Esophagus muscularis mucosa (tissue), 4 donors: ENCODE measurements around the gene HIBADH. TPM values are rescaled to one million over a fixed set of nuclear protein-coding genes. Genes with fewer than 3 reads are reported as not detected.

Experiments
- DNase-seq: peaks from one replicate; pipeline ENCODE4 v3.0.0-alpha.2; 2017; ENCODE audit errors: extremely low spot score
- H3K27ac ChIP-seq, 4 donors: fragments of 200-600 bp; sonication (generic); replicated peaks in 1 of 4; 1 replicate in 3 of 4; 2 replicates in 1 of 4; pipeline ENCODE4 v1.5.1; 2016 to 2019; ENCODE audit warnings: mild to moderate bottlenecking in 1 of 4
- H3K27me3 ChIP-seq, 4 donors: fragments of 200-600 bp; sonication (generic); one replicate each; pipeline versions ENCODE4 v1.5.1 to v1.6.0; 2016 to 2019
- H3K36me3 ChIP-seq, 4 donors: fragments of 200-600 bp; sonication (generic); one replicate each; pipeline ENCODE4 v1.5.1; 2016 to 2019
- H3K4me1 ChIP-seq, 4 donors: fragments of 200-600 bp; sonication (generic); one replicate each; pipeline ENCODE4 v1.5.1; 2016 to 2019
- H3K4me3 ChIP-seq, 4 donors: fragments of 200-600 bp; sonication (generic); 1 replicate in 2 of 4; 2 replicates in 2 of 4; pipeline ENCODE4 v1.5.1; 2016 to 2019; ENCODE audit warnings: mild to moderate bottlenecking in 4 of 4, moderate library complexity in 1 of 4
- H3K9me3 ChIP-seq, 4 donors: fragments of 200-600 bp; sonication (generic); 1 replicate in 3 of 4; 2 replicates in 1 of 4; pipeline ENCODE4 v1.5.1; 2016 to 2019
- EP300 ChIP-seq: sonication (generic); formaldehyde crosslinking; IDR thresholded peaks from one replicate; pipeline ENCODE4 v1.6.1; 2017; ENCODE audit warnings: antibody characterized with exemption
- POLR2A ChIP-seq: fragments of 450-650 bp; IDR thresholded peaks from one replicate; pipeline ENCODE4 v1.6.1; 2017; ENCODE audit warnings: antibody characterized with exemption, moderate library complexity, mild to moderate bottlenecking, low read depth
- POLR2AphosphoS5 ChIP-seq, 2 donors: sonication (generic); formaldehyde crosslinking; IDR thresholded peaks; one replicate each; pipeline ENCODE4 v1.6.1; 2017; ENCODE audit warnings: antibody characterized with exemption in 2 of 2
- WGBS: methylation state at CpG from one replicate; pipeline ENCODE4 v1.1.5; 2018; 5-methylcytosine and 5-hydroxymethylcytosine counted together
- intact Hi-C: fragments of 100-400 bp; cut with DNase I; formaldehyde crosslinking; loops from one replicate; pipeline ENCODE4 v1.15.1; 2023
- total RNA-seq, 4 donors: library from RNA; depleted of rRNA; stranded (reverse); fragments of >200 nt; gene quantifications; one replicate each; pipeline versions ENCODE4 v1.1.0 to v1.2.1, GENCODE V29; 2016
- TF ChIP-seq, protein P1 (sequence below), 3 experiments: fragments of 200-600 bp in 2 of 3; fragments of 450-650 bp in 1 of 3; sonication (generic) in 2 of 3; IDR thresholded peaks; one replicate each; pipeline ENCODE4 v1.5.1; 2017 to 2019; ENCODE audit warnings: antibody characterized with exemption in 3 of 3, mild to moderate bottlenecking in 2 of 3, moderate library complexity in 1 of 3

Gene HIBADH
- total RNA-seq, 4 donors from 2014 or later = 45.4 to 66.0 (median 52.3) TPM

DNA sequence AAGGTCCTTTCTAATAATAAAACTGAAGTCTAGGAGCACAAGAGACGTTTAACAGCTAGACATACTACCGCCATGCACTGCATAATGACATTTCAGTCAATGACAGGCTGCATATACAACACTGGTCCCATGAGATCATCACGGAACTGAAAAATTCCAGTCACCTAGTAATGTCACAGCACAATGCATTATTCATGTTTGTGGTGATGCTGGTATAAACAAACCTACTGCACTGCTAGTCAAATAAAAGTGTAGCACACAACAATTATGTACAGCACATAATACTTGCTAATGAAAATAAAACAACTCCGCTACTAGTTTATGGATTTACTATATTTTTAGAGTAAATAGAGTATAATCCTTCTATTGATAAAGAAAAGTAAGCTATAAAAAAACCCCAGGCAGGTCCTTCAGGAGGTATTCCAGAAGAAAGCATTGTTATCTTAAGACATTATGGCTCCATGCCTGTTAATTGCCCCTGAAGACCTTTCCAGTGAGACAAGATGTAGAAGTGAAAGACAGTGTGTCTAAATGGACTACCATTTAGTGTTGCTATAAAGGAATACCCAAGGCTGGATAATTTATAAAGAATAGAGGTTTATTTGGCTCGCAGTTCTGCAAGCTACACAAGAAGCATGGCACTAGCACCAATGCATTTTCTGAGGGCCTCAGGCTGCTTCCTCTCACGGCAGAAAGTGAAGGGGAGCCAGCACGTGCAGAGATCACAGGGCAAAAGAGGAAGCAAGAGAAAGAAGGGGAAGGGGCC is 47.1 kb downstream of the HIBADH start:
- 89% methylated on average over 7 of the region's 7 CpGs for WGBS
- DNase-seq = no peak
- Histone ChIP-seq H3K4me1 (no peaks in the 10 kb centered on the region), H3K36me3 (peaks cover 0 to 20% (median 10%) of the 10 kb centered on the region in 4 donors), H3K4me3 (no peak overlapping the region), H3K27me3 (no peaks in the 10 kb centered on the region), H3K9me3 (peaks cover 0 to 21% (median 20%) of the 10 kb centered on the region in 4 donors), H3K27ac (no peak overlapping the region)
- intact Hi-C loops = no loop called here
- no peak for TF ChIP-seq POLR2AphosphoS5 (IDR thresholded peaks at IDR 0.05)
- TF ChIP-seq, protein P1, sequence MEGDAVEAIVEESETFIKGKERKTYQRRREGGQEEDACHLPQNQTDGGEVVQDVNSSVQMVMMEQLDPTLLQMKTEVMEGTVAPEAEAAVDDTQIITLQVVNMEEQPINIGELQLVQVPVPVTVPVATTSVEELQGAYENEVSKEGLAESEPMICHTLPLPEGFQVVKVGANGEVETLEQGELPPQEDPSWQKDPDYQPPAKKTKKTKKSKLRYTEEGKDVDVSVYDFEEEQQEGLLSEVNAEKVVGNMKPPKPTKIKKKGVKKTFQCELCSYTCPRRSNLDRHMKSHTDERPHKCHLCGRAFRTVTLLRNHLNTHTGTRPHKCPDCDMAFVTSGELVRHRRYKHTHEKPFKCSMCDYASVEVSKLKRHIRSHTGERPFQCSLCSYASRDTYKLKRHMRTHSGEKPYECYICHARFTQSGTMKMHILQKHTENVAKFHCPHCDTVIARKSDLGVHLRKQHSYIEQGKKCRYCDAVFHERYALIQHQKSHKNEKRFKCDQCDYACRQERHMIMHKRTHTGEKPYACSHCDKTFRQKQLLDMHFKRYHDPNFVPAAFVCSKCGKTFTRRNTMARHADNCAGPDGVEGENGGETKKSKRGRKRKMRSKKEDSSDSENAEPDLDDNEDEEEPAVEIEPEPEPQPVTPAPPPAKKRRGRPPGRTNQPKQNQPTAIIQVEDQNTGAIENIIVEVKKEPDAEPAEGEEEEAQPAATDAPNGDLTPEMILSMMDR (IDR thresholded peaks at IDR 0.05) = no peak
- no peak for TF ChIP-seq POLR2A
- no peak for TF ChIP-seq EP300

DNA sequence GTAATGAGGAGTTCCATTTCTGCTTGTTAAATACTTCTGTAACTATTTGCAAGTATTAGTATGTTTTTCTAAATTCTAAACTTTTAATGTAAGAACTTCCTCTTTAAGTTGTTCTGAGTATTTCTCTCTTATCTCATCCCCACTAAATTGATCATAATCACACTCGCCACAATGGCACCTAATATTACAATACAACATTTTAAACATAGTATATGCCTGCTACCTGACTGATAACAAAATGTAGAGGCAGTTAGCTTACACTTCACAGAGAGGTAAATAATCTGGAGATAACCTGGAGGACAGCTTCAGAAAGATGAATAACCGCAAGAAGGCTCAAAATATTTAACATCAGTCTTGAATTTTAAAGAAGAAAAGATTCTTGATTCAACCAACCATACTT is 48.6 kb downstream of the HIBADH start:
- H3K27ac ChIP-seq = no peak overlapping the region
- no peak for TF ChIP-seq POLR2A
- TF ChIP-seq POLR2AphosphoS5 (IDR thresholded peaks at IDR 0.05) = no peak
- TF ChIP-seq, protein P1 (IDR thresholded peaks at IDR 0.05) = no peak
- no peak for TF ChIP-seq EP300
- intact Hi-C loops = no loop called here
- no peak overlapping the region for H3K4me3 ChIP-seq
- H3K9me3 ChIP-seq = peaks cover 0 to 6% (median 5%) of the 10 kb centered on the region in 4 donors
- peaks cover 0 to 17% (median 8%) of the 10 kb centered on the region in 4 donors for H3K36me3 ChIP-seq
- no peak for DNase-seq
- WGBS = 94% methylated on average over 2 of the region's 2 CpGs
- H3K27me3 ChIP-seq = no peaks in the 10 kb centered on the region
- H3K4me1 ChIP-seq = no peaks in the 10 kb centered on the region

DNA sequence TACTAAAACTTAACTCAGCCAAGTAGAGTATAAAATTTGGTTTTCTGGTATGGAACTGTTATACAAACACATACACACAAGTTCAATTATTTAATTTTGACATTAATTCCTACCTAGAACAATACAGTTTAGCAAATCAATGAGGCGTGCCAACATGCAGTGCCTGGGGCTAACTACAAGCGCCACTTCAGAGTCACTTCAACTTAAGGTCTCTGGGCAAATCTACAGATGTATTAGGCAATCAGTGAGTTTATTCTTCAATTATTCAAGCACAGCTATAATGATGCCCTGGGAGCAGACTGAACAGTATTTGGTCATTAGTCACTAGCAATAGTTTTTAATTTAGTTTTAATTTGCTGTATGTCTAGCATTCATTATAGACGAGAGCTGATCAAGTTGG is 51.6 kb downstream of the HIBADH start:
- Histone ChIP-seq H3K27ac (no peak overlapping the region), H3K4me3 (no peak overlapping the region), H3K4me1 (peaks cover 0 to 1% (median 0%) of the 10 kb centered on the region in 4 donors), H3K9me3 (no peaks in the 10 kb centered on the region), H3K36me3 (peaks cover 0 to 11% (median 2%) of the 10 kb centered on the region in 4 donors), H3K27me3 (no peaks in the 10 kb centered on the region)
- intact Hi-C loops = no loop called here
- WGBS = 98% methylated on average over 3 of the region's 3 CpGs
- TF ChIP-seq EP300 (no peak), POLR2A (no peak)
- DNase-seq = no peak

DNA sequence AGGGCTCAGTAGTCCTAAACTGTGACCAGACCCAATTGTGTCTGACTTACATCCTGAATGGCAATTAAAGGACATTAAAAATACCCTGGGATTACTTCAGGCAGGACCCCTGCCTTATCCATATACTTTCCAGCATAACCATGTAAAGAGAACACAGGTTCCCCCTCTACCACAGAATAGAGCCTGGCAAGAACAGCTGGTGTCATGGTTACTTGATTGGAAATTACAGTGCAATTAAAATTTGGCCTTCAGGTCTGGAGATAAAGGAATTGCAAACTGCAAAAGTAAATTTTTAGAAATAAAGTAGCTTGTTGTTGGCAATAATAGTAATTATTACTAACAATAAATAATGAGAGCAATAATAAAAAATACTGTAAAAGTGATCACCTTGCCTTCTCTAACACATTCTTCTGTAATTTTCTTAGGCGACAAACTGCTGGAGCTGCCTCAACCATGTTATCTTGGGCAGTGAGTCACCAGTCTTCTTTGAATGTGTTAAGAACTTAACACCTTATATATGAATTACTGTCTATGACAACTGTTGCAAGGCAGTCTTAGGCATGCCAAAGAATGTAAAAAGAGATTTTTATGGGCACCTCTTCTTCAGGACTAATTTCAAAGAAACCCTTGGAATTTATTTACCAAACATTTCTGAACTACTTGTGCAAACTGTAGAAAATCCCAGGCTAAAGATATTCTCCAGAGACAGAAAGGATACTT is 53.7 kb downstream of the HIBADH start:
- Histone ChIP-seq H3K9me3 (no peaks in the 10 kb centered on the region), H3K4me1 (peaks cover 0 to 3% (median 0%) of the 10 kb centered on the region in 4 donors), H3K27ac (no peak overlapping the region), H3K4me3 (no peak overlapping the region), H3K27me3 (no peaks in the 10 kb centered on the region), H3K36me3 (no peaks in the 10 kb centered on the region)
- DNase-seq = no peak
- intact Hi-C loops = no loop called here
- WGBS = 83% methylated on average over 1 of the region's 1 CpG
- TF ChIP-seq EP300 (no peak), POLR2AphosphoS5 (IDR thresholded peaks at IDR 0.05) (no peak), POLR2A (no peak)
- TF ChIP-seq, protein P1 (IDR thresholded peaks at IDR 0.05) = no peak

DNA sequence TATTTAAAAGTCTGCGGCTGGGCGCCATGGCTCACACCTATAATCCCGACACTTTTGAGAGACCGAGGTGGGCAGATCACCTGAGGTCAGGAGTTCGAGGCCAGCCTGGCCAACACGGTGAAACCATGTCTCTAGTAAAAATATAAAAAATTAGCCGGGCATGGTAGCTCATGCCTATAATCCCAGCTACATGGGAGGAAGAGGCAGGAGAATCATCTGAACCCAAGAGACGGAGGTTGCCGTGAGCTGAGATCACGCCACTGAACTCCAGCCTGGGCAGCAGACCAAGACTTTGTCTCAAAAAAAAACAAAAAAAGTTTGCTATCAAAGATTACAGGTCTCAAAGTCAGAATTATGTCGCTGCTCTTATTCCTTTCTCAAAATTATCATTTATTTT is 55.5 kb downstream of the HIBADH start:
- TF ChIP-seq POLR2A = no peak
- no peak for TF ChIP-seq EP300
- TF ChIP-seq POLR2AphosphoS5 (IDR thresholded peaks at IDR 0.05) = no peak
- TF ChIP-seq, protein P1 (IDR thresholded peaks at IDR 0.05) = no peak
- no peak for DNase-seq
- WGBS = 95% methylated on average over 11 of the region's 11 CpGs
- Histone ChIP-seq H3K27me3 (no peaks in the 10 kb centered on the region), H3K36me3 (no peaks in the 10 kb centered on the region), H3K4me1 (peaks cover 0 to 3% (median 0%) of the 10 kb centered on the region in 4 donors), H3K9me3 (no peaks in the 10 kb centered on the region), H3K4me3 (no peak overlapping the region), H3K27ac (no peak overlapping the region)
- intact Hi-C loops = no loop called here
